Fibroblast of villous mesenchyme (primary cell): ENCODE data around the gene CARHSP1. TPM values are rescaled to one million over a fixed set of nuclear protein-coding genes. Genes with fewer than 3 reads are reported as not detected.
A peak's percentile ranks its signal among the peaks of the same experiment; 100 is the strongest.

Experiments used
- DNase-seq: peaks from one replicate; pipeline ENCODE4 v3.0.0-alpha.2; 2010; ENCODE audit warnings: low read depth
- H3K4me3 ChIP-seq: 2 replicates; pipeline ENCODE4 v1.5.1; 2011; ENCODE audit warnings: low read depth, mild to moderate bottlenecking, low read length
- total RNA-seq: library from RNA; depleted of rRNA; stranded (reverse); fragments of >200 nt; gene quantifications from 2 replicates; pipeline ENCODE4 v1.2.3, GENCODE V29; 2012
- TF ChIP-seq, protein P1 (sequence below): IDR thresholded peaks from 2 replicates; pipeline ENCODE4 v1.5.1; 2012; ENCODE audit warnings: low read depth, mild to moderate bottlenecking, low read length; ENCODE audit not compliant: insufficient read depth

Gene CARHSP1
- total RNA-seq, 1 donor: 165 TPM

DNA sequence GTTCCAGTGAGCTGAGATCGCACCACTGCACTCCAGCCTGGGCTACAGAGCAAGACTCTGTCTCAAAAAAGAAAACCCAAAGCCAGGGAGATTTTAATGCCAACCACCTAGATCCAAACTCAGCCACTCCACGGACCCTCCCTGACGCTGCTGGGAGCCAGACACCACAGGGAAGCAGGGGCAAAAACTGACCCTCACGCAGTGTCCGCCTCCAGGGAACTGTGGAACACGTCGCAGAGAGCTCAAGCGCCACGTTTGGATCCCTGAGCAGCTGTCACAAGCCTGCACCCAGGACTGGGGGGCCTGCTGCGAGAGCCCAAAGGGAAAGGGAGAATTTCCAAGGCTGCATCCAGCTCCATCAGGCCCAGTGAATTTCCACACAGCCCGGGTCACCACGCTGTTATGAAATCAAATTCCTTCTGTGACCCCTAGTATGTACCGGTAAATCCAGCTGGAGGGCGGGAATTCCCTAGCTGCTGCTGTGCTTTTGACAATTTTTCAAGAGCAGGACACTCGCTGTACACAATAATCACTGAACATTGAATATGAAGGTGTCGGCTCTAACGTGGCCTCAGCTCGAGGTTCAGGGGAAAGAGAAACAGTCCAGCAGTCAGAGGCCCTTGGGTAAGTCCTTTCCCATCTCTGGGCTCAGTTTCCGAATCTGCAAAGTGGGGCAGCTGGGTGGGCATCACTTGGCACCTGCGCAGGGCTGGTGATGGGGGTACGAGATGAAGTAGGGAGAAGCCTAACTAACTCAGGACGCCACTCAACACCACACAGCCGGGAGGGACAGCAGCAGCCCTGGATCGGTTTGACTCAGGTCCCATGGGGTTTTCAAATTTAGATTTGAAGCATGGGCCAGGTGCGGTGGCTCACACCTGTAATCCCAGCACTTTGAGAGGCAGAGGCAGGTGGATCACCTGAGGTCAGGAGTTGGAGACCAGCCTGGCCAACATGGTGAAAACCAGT, 8.6 kb downstream of the CARHSP1 start:
- no peak overlapping the region for H3K4me3 ChIP-seq
- DNase-seq: peak; percentile 92
- TF ChIP-seq, protein P1, sequence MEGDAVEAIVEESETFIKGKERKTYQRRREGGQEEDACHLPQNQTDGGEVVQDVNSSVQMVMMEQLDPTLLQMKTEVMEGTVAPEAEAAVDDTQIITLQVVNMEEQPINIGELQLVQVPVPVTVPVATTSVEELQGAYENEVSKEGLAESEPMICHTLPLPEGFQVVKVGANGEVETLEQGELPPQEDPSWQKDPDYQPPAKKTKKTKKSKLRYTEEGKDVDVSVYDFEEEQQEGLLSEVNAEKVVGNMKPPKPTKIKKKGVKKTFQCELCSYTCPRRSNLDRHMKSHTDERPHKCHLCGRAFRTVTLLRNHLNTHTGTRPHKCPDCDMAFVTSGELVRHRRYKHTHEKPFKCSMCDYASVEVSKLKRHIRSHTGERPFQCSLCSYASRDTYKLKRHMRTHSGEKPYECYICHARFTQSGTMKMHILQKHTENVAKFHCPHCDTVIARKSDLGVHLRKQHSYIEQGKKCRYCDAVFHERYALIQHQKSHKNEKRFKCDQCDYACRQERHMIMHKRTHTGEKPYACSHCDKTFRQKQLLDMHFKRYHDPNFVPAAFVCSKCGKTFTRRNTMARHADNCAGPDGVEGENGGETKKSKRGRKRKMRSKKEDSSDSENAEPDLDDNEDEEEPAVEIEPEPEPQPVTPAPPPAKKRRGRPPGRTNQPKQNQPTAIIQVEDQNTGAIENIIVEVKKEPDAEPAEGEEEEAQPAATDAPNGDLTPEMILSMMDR: no peak

DNA sequence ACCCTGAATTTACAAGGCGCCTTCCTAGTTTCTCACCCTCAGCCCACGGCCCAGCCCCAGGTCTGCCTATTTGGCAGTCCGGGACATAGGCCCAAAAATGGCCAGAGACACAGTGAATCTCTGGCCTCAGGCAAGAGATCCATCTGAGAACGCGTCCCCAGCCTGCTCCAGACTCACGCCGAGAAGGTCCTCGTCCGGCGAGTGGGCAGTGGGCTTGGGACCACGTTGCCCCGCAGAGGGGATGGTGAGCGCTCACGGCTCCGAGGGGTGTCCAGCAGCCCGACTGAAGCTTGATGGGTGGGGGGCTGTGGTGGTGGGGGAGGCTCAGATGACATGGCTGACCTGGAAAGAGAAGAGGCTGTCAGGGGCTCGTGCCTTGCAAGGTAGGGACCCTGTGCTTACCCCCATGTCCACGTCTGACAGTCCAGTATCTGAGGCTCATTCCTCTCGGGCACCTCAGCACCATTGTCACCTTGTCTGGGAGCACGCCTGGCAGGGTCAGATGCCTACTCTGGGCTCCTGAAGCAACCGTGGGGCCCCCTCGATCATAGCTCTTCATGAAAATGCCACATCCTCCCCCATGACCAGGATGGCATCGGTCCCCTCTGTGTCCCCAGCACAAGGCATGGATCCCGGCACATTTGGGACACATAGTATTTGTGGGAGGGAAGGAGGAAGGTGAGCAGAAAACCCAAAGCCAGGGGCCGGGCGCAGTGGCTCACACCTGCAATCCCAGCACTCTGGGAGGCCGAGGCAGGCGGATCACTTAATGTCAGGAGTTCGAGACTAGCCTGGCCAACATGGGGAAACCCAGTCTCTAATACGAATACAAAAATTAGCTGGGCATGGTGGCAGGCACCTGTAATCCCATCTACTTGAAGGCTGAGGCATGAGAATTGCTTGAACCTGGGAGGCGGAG, 9.6 kb downstream of the CARHSP1 start:
- no peak for DNase-seq
- TF ChIP-seq, protein P1: no peak
- no peak overlapping the region for H3K4me3 ChIP-seq

DNA sequence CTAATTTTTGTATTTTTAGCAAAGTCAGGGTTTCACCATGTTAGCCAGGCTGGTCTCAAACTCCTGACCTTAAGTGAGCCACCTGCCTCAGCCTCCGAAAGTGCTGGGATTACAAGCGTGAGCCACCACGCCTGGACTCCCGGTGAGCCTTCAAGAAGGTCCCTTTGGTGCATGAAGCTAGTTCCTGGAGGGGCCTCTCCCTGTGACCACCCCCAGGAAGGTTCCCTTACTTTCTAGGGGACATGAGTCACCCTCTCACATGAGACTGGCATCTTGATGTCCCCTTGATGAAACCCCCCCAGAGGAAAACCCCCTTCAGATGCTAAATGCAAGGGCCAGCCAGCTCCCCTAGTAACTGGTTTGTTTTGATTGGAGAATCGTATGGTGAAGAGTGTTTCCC, 12.8 kb downstream of the CARHSP1 start:
- DNase-seq: no peak
- no peak overlapping the region for H3K4me3 ChIP-seq
- TF ChIP-seq, protein P1: no peak

DNA sequence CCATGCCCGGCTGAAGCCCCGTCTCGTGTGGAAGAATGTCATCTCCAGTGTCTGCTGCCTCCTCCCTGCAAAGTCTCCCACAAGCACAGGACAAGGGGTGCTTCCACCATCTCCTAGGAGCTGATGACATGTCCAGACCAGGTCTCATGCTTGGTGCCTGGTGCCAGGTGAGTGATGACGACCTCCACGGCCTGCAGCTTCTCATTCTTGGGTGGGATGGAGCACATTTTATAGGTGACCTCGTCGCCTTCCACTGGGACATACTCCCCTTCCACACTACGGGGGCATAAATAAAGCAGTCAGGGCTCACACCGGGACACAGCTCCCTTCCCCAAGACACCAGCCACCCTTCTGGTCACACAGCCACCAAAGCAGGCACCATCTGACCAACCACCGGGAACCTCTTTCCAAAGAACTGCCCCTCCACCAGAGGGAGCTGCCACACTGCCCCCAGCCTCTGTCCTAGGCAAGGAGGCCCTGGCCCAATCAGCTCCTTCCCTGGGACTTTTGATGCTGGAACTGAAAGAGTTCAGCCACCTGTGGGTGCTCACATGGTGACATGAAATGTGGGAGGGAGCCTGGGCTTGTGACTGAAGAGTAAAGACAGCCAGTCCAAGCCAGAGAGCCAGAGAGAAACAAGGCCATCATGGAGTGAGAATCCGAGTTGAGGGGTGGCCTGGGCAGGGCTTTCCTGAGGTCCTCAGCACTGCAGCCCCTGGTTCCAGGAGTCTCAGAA, 13.6 kb downstream of the CARHSP1 start:
- no peak overlapping the region for H3K4me3 ChIP-seq
- DNase-seq: no peak
- TF ChIP-seq, protein P1: no peak

DNA sequence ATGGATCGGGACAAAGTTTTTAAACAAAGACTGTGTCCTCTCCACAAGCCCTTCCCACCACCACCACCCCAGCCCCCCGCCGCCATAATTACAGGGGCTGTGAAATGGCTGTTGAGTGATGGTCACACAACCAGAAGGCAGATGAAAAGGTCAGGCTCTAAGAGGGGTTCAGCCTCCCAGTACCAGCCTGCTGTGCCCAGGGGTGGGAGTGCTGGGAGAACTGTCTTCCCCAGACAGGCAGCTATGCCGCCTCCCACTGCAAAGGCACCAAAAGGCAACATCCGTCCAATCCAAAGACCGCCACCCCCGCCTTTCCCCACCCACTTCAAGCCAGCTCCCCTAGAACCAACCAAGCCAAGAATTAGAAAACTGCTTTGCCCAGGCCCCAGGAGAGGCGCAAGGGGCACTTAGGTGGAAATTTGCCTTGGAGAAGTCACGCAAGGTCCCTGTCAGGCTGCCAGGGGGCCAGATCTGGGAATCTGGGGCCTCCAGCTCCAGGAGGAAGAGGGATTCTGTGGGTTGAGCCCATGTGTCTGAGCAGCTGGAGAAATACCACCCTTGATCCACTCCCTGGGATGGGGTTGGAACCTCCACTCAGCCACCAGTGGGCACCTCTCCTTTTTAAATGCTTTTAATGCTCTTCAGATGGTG, 14.4 kb downstream of the CARHSP1 start:
- H3K4me3 ChIP-seq: no peak overlapping the region
- TF ChIP-seq, protein P1: no peak
- DNase-seq: no peak

DNA sequence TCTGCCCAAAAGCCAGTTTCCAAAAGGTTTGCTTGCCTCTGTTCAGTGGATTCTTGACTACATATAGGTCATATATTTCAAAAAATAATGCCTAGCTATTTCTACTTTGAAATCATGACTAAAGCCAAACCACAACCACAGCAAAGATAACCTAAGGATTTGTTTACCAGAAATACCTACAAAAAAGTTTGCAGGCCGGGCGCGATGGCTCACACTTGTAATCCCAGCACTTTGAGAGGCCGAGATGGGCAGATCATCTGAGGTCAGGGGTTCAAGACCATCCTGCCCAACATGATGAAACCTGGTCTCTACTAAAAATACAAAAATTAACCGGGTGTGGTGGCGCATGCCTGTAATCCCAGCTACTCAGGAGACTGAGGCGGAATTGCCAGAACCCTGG, 15.2 kb downstream of the CARHSP1 start:
- TF ChIP-seq, protein P1: no peak
- no peak overlapping the region for H3K4me3 ChIP-seq
- peak; percentile 71 for DNase-seq
